Heart left ventricle (tissue), 13 donors: ENCODE results near the gene KLRC1.
"Not testable (repeated sequence)": the region's sequence is repeated elsewhere in the genome, so short reads cannot be mapped to it uniquely, and the experiment has no call there.

Source experiments
- CTCF ChIP-seq, 12 donors: fragments of 200-600 bp; sonication (generic) in 4 of 12; IDR thresholded peaks; one replicate each; pipeline versions ENCODE4 v1.5.0 to v1.8.0; 2018 to 2022; ENCODE audit warnings: antibody characterized with exemption in 12 of 12, mild to moderate bottlenecking in 5 of 12
- POLR2A ChIP-seq, 2 donors: fragments of 450-650 bp; IDR thresholded peaks; one replicate each; pipeline ENCODE4 v1.6.1; 2017; ENCODE audit warnings: antibody characterized with exemption in 2 of 2, mild to moderate bottlenecking in 2 of 2, moderate library complexity in 2 of 2
- donor health status: ischemic (EF 13 %, LVEDD 7.1; RV severe dilation, severe dysfunction).
- donor health status: DM: no; HTN: yes; CAD: no.
- donor health status: DM: no; HTN: no; CAD: no.
- donor health status: ischemic (EF 25% LVEDD 6.9; RV normal size, moderate dysfunction).
- donor health status: ischemic (EF 25% LVEDD 5.7; RV mildly dilated, moderate dysfunction).
- donor health status: ischemic (EF 35%, LVEDD 5.7; RV mildly dilated, moderate dysfunction).
- donor health status: nonischemic (EF 11% LVEDD 7.7; RV severe dilation, severe dysfunction).
- donor health status: DM: yes; HTN: yes; CAD: no.
- donor health status: PGD.
- donor health status: ischemic (EF 29% LVEDD 5.4; RV normal size, mild dysfunction).
- donor health status: nonischemic (EF 23%, LVEDD 6.1; RV moderate dilation, normal function).

GRCh38 chr12:10422159-10422558 is 31.0 kb downstream of the KLRC1 start:
- TF ChIP-seq POLR2A, CTCF (IDR thresholded peaks at IDR 0.05): not testable (repeated sequence)
